NCI-H146 treated with DMSO at 0.1 percent for 48 hours (cell line): ENCODE measurements around the gene RNF126.
"Not testable (repeated sequence)": the region's sequence is repeated elsewhere in the genome, so short reads cannot be mapped to it uniquely, and the experiment has no call there.

ENCODE experiments used
- DNase-seq: peaks from one replicate; lab custom pipeline; 2025; ENCODE audit not compliant: unreplicated experiment; lab: John Stamatoyannopoulos, UW

RNF126 gene

DNA sequence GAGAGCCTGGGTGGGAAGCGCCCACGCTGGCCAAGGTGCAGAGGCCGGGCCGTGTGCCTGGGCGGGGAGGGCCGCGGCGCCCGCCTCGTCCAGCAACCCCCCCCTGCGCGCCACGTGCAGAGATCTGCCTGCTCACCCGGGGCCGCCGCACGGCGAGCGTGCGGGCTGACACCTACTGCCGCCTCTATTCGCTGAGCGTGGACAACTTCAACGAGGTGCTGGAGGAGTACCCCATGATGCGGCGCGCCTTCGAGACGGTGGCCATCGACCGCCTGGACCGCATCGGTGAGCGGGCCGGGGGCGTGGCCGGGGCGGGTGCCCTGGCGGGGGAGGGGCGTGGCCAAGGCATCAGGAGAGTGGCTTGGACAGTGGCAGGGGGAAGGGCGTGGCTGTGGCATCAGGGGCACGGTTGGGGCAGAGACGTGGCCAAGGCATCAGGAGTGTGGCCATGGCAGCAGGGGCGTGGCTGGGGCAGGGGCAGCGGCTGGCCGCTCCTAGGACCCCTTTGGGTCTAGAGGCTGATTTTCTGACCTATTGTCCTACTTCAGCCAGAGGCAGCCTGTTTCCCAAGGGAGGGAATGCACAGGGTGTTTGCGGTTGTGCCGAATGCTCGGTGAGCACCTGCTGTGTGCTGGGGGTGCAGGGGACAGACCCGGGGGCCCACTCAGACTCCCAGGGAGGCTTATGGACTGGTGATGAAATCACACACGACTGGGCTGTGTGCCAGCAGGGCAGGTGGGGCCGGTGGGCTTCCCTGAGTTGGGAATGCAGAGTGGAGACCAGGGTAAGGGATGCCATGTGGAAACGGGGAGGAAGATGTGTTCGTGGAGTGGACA, 49.1 kb downstream of the RNF126 start:
- DNase-seq, result no peak

DNA sequence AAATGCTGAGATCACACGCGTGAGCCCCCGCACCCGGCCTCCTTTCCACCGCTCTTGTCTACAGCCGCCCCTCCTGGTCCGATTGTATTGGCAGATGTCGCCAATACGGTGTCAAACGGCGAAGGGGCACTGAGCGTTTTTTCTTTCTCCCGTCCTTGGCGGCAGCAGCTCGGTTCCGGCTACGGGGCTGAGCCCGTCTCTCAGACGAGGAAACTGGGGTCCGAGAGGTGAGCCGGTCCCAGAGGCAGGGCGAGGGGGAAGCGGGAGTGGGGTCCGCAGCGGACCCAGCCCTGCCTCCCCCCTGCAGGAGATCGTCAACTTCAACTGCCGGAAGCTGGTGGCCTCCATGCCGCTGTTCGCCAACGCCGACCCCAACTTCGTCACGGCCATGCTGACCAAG, 50.1 kb downstream of the RNF126 start:
- DNase-seq, result no peak

- no peak for DNase-seq
Measured at GRCh38 chr19:611481-611868, 51.5 kb downstream of the RNF126 start.

GRCh38 chr19:610801-611480, 52.1 kb downstream of the RNF126 start:
- DNase-seq, result no peak

DNA sequence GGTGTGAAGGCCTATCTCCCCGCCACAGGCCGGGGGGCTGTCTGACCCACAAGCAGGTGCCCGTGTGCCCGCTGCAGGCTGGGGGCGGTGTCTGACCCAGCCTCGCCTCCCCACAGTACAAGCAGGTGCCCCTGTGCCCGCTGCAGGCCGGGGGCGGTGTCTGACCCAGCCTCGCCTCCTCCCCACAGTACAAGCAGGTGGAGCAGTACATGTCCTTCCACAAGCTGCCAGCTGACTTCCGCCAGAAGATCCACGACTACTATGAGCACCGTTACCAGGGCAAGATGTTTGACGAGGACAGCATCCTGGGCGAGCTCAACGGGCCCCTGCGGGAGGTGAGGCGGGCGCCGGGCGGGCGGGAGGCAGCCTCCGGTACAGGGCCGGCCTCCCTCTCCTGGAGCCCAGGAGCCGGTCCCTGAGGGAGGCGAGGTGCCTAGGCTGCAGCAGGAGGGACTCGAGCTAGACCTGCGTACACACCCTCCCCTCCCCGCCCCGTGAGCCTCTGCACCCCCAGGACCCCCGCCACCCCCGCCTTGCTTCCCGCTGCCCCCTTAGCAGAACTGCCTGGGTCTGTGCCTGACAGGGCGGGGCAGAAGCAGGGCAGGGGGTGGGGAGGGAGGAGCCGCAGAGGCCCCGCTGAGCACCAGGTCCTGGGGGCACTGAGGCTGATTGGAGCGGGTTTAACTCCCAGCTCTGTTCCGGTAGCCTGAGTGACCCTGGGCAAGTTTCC, 52.8 kb downstream of the RNF126 start:
- DNase-seq, result no peak

- no peak for DNase-seq
Measured at GRCh38 chr19:609004-609346, 54.0 kb downstream of the RNF126 start.

- DNase-seq, result no peak
Measured at GRCh38 chr19:608155-609003, 54.6 kb downstream of the RNF126 start.

DNA sequence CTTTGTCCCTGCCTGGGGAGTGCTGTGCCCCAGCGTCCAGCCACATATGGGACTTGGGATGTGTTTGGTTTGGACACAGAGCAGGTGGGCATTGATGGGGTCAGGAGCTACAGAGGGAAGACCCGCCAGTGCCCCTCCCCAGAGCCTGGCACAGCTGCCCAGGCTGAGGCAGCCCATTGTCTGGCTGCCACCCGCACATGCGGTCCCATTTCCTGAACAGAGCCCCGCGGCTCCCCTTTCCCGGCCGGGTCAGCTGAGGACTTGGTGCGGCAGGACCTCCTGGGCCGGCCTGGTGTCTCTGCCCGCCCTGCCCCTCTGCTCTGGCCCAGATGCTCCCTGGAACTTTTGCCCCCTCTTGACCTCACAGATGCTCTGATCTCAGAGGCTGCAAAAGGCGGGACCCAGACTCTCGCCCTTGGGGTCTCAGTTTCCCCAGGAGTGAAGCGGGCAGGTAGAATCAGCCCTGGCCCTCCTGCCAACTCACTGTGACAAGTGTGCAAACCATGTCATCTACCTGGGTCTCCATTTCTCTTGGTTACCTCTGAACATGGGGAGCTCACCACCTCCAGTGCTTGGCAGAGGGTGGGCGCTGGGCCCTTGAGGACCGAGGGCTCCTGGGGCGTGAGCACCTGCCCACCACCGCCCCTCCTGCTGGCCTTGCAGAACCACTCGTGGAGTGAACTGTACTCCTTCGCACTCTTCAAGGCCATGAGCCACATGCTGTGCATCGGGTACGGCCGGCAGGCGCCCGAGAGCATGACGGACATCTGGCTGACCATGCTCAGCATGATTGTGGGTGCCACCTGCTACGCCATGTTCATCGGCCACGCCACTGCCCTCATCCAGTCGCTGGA, 55.5 kb downstream of the RNF126 start:
- DNase-seq, result no peak

GRCh38 chr19:605061-605971, 57.7 kb downstream of the RNF126 start:
- DNase-seq, result not testable (repeated sequence)

- DNase-seq, result no peak
Measured at GRCh38 chr19:604355-604754, 58.7 kb downstream of the RNF126 start.

DNA sequence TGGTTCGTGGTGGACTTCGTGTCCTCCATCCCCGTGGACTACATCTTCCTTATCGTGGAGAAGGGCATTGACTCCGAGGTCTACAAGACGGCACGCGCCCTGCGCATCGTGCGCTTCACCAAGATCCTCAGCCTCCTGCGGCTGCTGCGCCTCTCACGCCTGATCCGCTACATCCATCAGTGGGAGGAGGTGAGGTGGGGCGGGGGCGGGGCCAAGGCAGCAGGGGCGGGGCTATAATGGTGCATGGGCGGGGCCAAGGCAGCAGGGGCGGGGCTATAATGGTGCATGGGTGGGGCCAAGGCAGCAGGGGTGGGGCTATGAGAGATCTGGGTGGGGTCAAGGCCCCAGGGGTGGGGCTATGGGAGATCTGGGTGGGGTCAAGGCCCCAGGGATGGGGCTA, 59.2 kb downstream of the RNF126 start:
- DNase-seq, result not testable (repeated sequence)

GRCh38 chr19:603302-603639, 59.7 kb downstream of the RNF126 start:
- not testable (repeated sequence) for DNase-seq

GRCh38 chr19:602391-603301, 60.4 kb downstream of the RNF126 start:
- no peak for DNase-seq

GRCh38 chr19:601790-602189, 61.2 kb downstream of the RNF126 start:
- DNase-seq, result no peak

GRCh38 chr19:601310-601709, 61.7 kb downstream of the RNF126 start:
- DNase-seq, result no peak
